IMR-90 (cell line): Measurements from ENCODE around the gene BDKRB1. TPM values are rescaled to one million over a fixed set of nuclear protein-coding genes. Genes with fewer than 3 reads are reported as not detected.
A peak's percentile ranks its signal among the peaks of the same experiment; 100 is the strongest.

Experiments
- ATAC-seq: fragments of 200-7000 bp; cut with Tn5 transposase; 2 replicates; pipeline ENCODE4 v1.9.1; 2020; ENCODE audit warnings: low read depth, mild to moderate bottlenecking, moderate library complexity
- BruUV-seq: library from RNA; stranded (reverse); fragments of 400-500 nt; replicated peaks from 2 replicates; lab custom pipeline; 2021; lab: Mats Ljungman, UMichigan
- CTCF ChIA-PET: fragments of 300-600 bp; formaldehyde crosslinking; extraction: SDS; loops from one replicate; lab custom pipeline; 2021; ENCODE audit warnings: antibody characterized with exemption; lab: Yijun Ruan, JAX
- POLR2A ChIA-PET: fragments of 300-600 bp; sonication (Branson Sonifier 250); formaldehyde crosslinking; loops from one replicate; lab custom pipeline; 2022; ENCODE audit warnings: antibody characterized with exemption; ENCODE audit not compliant: unreplicated experiment; lab: Charles Lee
- DNase-seq: peaks from one replicate; pipeline ENCODE4 v3.0.0; 2013
- H2AFZ ChIP-seq: replicated peaks from 2 replicates; pipeline ENCODE3; 2013; ENCODE audit warnings: low read length, mild to moderate bottlenecking; ENCODE audit not compliant: poor library complexity
- H2AK5ac ChIP-seq: 2 replicates; pipeline ENCODE4 v1.6.1; 2013; ENCODE audit warnings: low read depth, low read length, inconsistent platforms
- H2AK9ac ChIP-seq: replicated peaks from 2 replicates; pipeline ENCODE3; 2013; ENCODE audit warnings: mild to moderate bottlenecking, low read depth, low read length, moderate library complexity; ENCODE audit not compliant: poor library complexity
- H2BK120ac ChIP-seq: 2 replicates; pipeline ENCODE4 v1.6.1; 2013; ENCODE audit warnings: low read depth, low read length, inconsistent platforms
- H2BK15ac ChIP-seq: 3 replicates; pipeline ENCODE4 v1.6.1; 2013; ENCODE audit warnings: low read depth, low read length, inconsistent platforms
- H2BK20ac ChIP-seq: 2 replicates; pipeline ENCODE4 v1.6.1; 2013; ENCODE audit warnings: low read depth, mild to moderate bottlenecking, inconsistent platforms, low read length, moderate library complexity
- H2BK5ac ChIP-seq: 2 replicates; pipeline ENCODE4 v1.6.1; 2013; ENCODE audit warnings: mild to moderate bottlenecking, low read depth, low read length, inconsistent platforms; ENCODE audit not compliant: poor library complexity, severe bottlenecking
- H3K14ac ChIP-seq: replicated peaks from 2 replicates; pipeline ENCODE4 v1.6.1; 2013; ENCODE audit warnings: low read depth, low read length, inconsistent platforms
- H3K18ac ChIP-seq: 2 replicates; pipeline ENCODE4 v1.6.1; 2013; ENCODE audit warnings: low read depth, low read length, control low read depth
- H3K23ac ChIP-seq: 2 replicates; pipeline ENCODE4 v1.6.1; 2013; ENCODE audit warnings: low read depth, low read length, inconsistent platforms
- H3K27ac ChIP-seq: 2 replicates; pipeline ENCODE4 v1.5.1; 2013; ENCODE audit warnings: mild to moderate bottlenecking, control low read depth, low read length; ENCODE audit not compliant: insufficient read depth
- H3K27me3 ChIP-seq: 2 replicates; pipeline ENCODE4 v1.6.1; 2013; ENCODE audit warnings: low read length; ENCODE audit not compliant: control insufficient read depth, insufficient read depth
- H3K36me3 ChIP-seq: 2 replicates; pipeline ENCODE4 v1.6.1; 2013; ENCODE audit warnings: low read length, mixed read lengths; ENCODE audit not compliant: control insufficient read depth, insufficient read depth
- H3K4ac ChIP-seq: 2 replicates; pipeline ENCODE4 v1.6.1; 2013; ENCODE audit warnings: low read depth, low read length, inconsistent platforms
- H3K4me1 ChIP-seq: 2 replicates; pipeline ENCODE4 v1.6.1; 2013; ENCODE audit warnings: low read length, mixed read lengths; ENCODE audit not compliant: control insufficient read depth, insufficient read depth
- H3K4me2 ChIP-seq: 2 replicates; pipeline ENCODE4 v1.6.1; 2013; ENCODE audit warnings: low read depth, mild to moderate bottlenecking, control low read depth, low read length, moderate library complexity
- H3K4me3 ChIP-seq: 2 replicates; pipeline ENCODE4 v1.5.1; 2013; ENCODE audit warnings: low read depth, mild to moderate bottlenecking, control low read depth, low read length, moderate library complexity; ENCODE audit not compliant: insufficient read depth
- H3K56ac ChIP-seq: 2 replicates; pipeline ENCODE4 v1.6.1; 2013; ENCODE audit warnings: low read length, inconsistent platforms; ENCODE audit not compliant: insufficient read depth; ENCODE audit errors: extremely low read depth
- H3K79me1 ChIP-seq, 2 experiments: 2 replicates each; pipeline ENCODE4 v1.6.1; 2013; ENCODE audit warnings: low read length in 2 of 2, inconsistent platforms in 1 of 2, low read depth in 1 of 2
- H3K9ac ChIP-seq: 2 replicates; pipeline ENCODE4 v1.6.1; 2013; ENCODE audit warnings: low read depth, low read length, control low read depth
- H3K9me1 ChIP-seq: 2 replicates; pipeline ENCODE4 v1.6.1; 2013; ENCODE audit warnings: low read length, inconsistent platforms; ENCODE audit not compliant: insufficient read depth
- H3K9me3 ChIP-seq: 2 replicates; pipeline ENCODE4 v1.6.1; 2013; ENCODE audit warnings: low read length; ENCODE audit not compliant: control insufficient read depth, insufficient read depth
- H4K20me1 ChIP-seq: 2 replicates; pipeline ENCODE4 v1.6.1; 2013; ENCODE audit warnings: low read length, inconsistent platforms; ENCODE audit not compliant: insufficient read depth
- H4K5ac ChIP-seq: 2 replicates; pipeline ENCODE4 v1.6.1; 2013; ENCODE audit warnings: mild to moderate bottlenecking, low read depth, low read length, control low read depth
- H4K8ac ChIP-seq, 2 experiments: 2 replicates each; pipeline ENCODE4 v1.6.1; 2013; ENCODE audit warnings: low read depth in 2 of 2, low read length in 2 of 2, control low read depth in 1 of 2, inconsistent platforms in 1 of 2
- H4K91ac ChIP-seq: 2 replicates; pipeline ENCODE4 v1.6.1; 2013; ENCODE audit warnings: low read depth, low read length, inconsistent platforms; ENCODE audit not compliant: insufficient read depth
- RAD21 ChIP-seq: IDR thresholded peaks from 2 replicates; pipeline ENCODE4 v1.6.1; 2012; ENCODE audit warnings: low read length, improper control_type of control experiment
- SMC3 ChIP-seq: fragments of 150-350 bp; IDR thresholded peaks from 2 replicates; pipeline ENCODE4 v1.6.1; 2016; ENCODE audit warnings: low read depth, mild to moderate bottlenecking, antibody characterized with exemption, low read length, moderate library complexity
- WGBS, 2 experiments: methylation state at CpG; one replicate each; pipeline versions ENCODE4 v1.1.5 to v1.1.7; 2013; ENCODE audit warnings: missing lambda C conversion rate in 2 of 2; ENCODE audit not compliant: insufficient read length in 1 of 2; ENCODE audit errors: extremely low coverage in 2 of 2; 5-methylcytosine and 5-hydroxymethylcytosine counted together
- dilution Hi-C: fragments of 300-500 bp; cut with HindIII; formaldehyde crosslinking; loops from one replicate; pipeline ENCODE4 v1.14.3; 2018; ENCODE audit warnings: low sequenced_read_pairs; ENCODE audit not compliant: unreplicated experiment
- in situ Hi-C: fragments of 300-500 bp; cut with MboI; formaldehyde crosslinking; loops from 3 replicates; pipeline ENCODE4 v1.14.3; 2019; ENCODE audit warnings: low sequenced_read_pairs, inconsistent platforms, mixed read lengths
- intact Hi-C: fragments of 100-400 bp; cut with micrococcal nuclease; formaldehyde crosslinking; loops from 2 replicates; pipeline ENCODE4 v1.10.0; 2022
- polyA plus RNA-seq, 3 experiments: library from polyadenylated mRNA; depleted of rRNA; stranded (reverse); fragments of >200 nt; gene quantifications; 2 replicates each; pipeline ENCODE4 v1.2.3, GENCODE V29; 2012; ENCODE audit warnings: low replicate concordance in 1 of 3
- total RNA-seq: library from RNA; depleted of rRNA; stranded (reverse); fragments of >200 nt; gene quantifications from 2 replicates; pipeline ENCODE4 v1.2.3, GENCODE V29; 2012
- TF ChIP-seq, protein P1 (sequence below): conservative IDR thresholded peaks from 2 replicates; pipeline ENCODE4 v1.5.1; 2012; ENCODE audit warnings: mild to moderate bottlenecking, low read depth, low read length, improper control_type of control experiment
- TF ChIP-seq, protein P2 (sequence below): fragments of 150-350 bp; IDR thresholded peaks from 2 replicates; pipeline ENCODE4 v1.6.1; 2016; ENCODE audit warnings: low read depth, mild to moderate bottlenecking, low read length, moderate library complexity, borderline replicate concordance

Gene BDKRB1
- total and polyA plus RNA-seq, 2 of the 4 experiments (the other 2 are of a cell fraction) = 56.5 to 130 TPM

DNA sequence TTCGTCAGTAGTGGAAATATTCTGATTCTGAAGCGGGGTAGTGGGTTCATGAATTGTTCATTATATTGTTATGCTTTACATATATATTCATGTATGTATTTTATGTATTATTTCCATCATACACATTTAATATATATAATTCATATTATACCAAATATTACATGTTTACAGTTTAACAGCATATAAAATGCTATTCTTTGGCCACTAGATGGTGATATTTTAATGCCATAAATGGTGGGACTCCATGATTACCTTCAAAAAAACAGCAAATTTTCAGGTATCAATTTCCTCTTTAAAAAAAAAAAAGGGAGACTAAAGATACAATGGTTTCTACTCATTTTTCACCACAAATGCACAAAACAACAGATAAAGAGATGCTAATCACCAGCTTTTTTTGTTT lies 41.0 kb downstream of the BDKRB1 start:
- CTCF ChIA-PET = interaction anchor here (0.5 to 1.2 kb wide), 13 partner anchors 11 to 568 kb away, joined by 3 to 10 read pairs (median 4); no protein-coding TSS in a partner anchor
- peak; percentile 46; the same call in 1 of the 2 replicates for ATAC-seq

More for the DNA sequence above, 41.0 kb downstream of the BDKRB1 start:
- Histone ChIP-seq H3K9me1 (peaks cover 2% of the 10 kb centered on the region; the same call in 1 of the 2 replicates), H3K23ac (no peak overlapping the region), H3K18ac (no peak overlapping the region), H2BK20ac (no peak overlapping the region), H3K27ac (no peak overlapping the region), H4K5ac (no peak overlapping the region), H3K14ac (no peak overlapping the region), H2BK5ac (no peak overlapping the region), H3K4me3 (no peak overlapping the region), H3K56ac (no peak overlapping the region), H2BK120ac (no peak overlapping the region), H3K27me3 (no peaks in the 10 kb centered on the region), H3K4me1 (peaks cover 5% of the 10 kb centered on the region; the same call in 1 of the 2 replicates), H4K8ac (no peak overlapping the region), H2AK5ac (no peak overlapping the region), H2BK15ac (no peak overlapping the region), H3K9ac (no peak overlapping the region), H4K20me1 (no peaks in the 10 kb centered on the region), H3K36me3 (peaks cover 5% of the 10 kb centered on the region), H3K4ac (no peak overlapping the region), H3K79me1 (no peaks in the 10 kb centered on the region), H4K91ac (no peak overlapping the region), H2AK9ac (no peak overlapping the region), H2AFZ (no peak overlapping the region), H3K4me2 (no peak overlapping the region), H3K9me3 (no peaks in the 10 kb centered on the region)
- POLR2A ChIA-PET = no interaction called here
- TF ChIP-seq RAD21 (peak; percentile 55), SMC3 (peak; percentile 60)
- TF ChIP-seq, protein P1, sequence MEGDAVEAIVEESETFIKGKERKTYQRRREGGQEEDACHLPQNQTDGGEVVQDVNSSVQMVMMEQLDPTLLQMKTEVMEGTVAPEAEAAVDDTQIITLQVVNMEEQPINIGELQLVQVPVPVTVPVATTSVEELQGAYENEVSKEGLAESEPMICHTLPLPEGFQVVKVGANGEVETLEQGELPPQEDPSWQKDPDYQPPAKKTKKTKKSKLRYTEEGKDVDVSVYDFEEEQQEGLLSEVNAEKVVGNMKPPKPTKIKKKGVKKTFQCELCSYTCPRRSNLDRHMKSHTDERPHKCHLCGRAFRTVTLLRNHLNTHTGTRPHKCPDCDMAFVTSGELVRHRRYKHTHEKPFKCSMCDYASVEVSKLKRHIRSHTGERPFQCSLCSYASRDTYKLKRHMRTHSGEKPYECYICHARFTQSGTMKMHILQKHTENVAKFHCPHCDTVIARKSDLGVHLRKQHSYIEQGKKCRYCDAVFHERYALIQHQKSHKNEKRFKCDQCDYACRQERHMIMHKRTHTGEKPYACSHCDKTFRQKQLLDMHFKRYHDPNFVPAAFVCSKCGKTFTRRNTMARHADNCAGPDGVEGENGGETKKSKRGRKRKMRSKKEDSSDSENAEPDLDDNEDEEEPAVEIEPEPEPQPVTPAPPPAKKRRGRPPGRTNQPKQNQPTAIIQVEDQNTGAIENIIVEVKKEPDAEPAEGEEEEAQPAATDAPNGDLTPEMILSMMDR = peak; percentile 60
- TF ChIP-seq, protein P2, sequence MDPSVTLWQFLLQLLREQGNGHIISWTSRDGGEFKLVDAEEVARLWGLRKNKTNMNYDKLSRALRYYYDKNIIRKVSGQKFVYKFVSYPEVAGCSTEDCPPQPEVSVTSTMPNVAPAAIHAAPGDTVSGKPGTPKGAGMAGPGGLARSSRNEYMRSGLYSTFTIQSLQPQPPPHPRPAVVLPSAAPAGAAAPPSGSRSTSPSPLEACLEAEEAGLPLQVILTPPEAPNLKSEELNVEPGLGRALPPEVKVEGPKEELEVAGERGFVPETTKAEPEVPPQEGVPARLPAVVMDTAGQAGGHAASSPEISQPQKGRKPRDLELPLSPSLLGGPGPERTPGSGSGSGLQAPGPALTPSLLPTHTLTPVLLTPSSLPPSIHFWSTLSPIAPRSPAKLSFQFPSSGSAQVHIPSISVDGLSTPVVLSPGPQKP = no peak
- DNase-seq = peak; percentile 31
- intact Hi-C loops (loop anchor here (1.0 kb wide), 1 partner anchor 127 kb away; no protein-coding TSS in a partner anchor), in situ Hi-C loops (loop anchor here (5.0 kb wide), 1 partner anchor 130 kb away; no protein-coding TSS in a partner anchor), dilution Hi-C loops (no loop called here)
- no CpG with 5 or more reads among the region's 2 CpGs for WGBS, 2 experiments
- no TSS peak for BruUV-seq
